GM18499 (cell line): ENCODE data around the gene SH2D3A.
"Not testable (repeated sequence)": the region's sequence is repeated elsewhere in the genome, so short reads cannot be mapped to it uniquely, and the experiment has no call there.

Experiments
- ATAC-seq: cut with Tn5 transposase; IDR thresholded peaks from one replicate; pipeline ENCODE4 v1.9.1; 2021; ENCODE audit warnings: moderate number of reproducible peaks; ENCODE audit not compliant: insufficient read depth, unreplicated experiment

The SH2D3A gene

DNA sequence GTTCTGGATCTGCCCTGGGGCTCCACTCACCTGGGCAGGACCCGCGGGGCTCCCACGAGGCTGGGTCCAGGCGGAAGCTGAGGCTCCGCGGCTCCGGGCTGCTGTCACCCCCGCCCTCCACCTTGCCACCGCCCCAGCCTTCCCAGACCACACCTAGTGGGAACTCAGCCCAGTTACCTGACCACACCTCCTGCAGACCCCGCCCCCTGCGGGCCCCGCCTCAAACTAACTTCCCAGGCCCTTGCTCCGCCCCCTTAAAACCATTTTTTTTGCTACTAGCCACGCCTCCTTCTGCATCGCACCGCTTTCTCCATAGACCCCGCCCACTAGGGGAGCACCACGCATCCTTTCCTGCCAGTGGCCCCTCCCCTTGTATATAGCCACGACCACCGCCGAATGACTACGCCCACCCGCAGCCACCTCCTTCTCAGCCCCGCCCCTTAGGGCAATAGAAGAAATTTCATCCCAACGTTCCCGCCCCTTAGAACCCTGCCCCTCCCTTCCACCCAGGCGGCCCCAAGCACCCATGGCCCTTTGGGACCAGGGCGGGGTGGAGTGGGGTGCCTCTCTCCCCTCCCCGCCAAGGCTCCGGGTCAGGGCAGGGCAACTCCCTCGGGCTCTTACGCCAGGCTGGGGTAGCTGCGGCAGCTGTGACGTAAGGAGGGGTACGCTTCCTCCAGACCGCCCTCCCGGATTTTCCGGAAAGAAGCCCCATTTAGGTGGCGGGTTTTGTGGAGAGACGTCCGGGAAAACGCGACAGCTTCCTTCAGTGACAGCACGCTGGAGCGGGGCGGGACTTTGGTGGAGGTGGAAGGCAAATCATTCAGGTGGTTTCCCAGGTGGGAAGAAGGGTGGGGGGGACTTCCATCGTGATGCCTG is at the start of gene SH2D3A:
Gene SH2D3A (minus strand): TSS at position 79 of the 879 bp plus-strand sequence. CDS start 3,687 bp downstream, outside the sequence.
- peak; percentile 45 for ATAC-seq

DNA sequence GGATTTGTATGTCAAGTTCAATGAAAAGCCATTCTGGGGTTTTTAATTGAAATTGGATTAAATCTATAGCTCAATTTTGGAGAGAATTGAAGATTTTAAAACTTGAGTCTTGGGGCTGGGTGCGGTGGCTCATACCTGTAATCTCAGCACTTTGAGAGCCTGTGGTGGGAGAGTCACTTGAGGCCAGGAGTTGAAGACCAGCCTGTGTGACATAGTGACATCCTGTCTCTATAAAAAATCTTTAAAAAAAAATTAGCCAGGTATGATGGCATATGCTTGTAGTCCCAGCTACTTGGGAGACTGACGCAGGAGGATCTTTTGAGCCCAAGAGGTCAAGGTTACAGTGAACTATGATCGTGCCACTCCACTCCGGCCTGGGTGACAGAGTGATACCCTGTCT is 46.4 kb upstream of the SH2D3A start:
- no peak for ATAC-seq

DNA sequence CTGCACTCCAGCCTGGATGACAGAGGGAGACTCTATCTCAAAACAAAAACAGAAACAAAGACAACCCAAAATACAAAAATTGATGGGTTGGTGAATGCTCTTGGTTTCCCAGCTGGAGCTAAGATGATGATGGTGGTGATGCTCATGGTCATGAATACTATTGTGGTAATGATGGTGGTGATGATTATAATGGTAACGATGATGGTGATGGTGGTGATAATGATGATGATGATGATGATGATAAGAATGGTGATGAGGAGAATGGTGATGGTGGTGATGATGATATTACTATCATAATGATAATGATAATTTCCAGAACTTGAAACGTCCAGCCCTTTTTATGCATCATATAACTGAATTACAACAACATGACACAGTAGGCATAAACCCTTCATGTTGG is 45.4 kb upstream of the SH2D3A start:
- ATAC-seq, result no peak

DNA sequence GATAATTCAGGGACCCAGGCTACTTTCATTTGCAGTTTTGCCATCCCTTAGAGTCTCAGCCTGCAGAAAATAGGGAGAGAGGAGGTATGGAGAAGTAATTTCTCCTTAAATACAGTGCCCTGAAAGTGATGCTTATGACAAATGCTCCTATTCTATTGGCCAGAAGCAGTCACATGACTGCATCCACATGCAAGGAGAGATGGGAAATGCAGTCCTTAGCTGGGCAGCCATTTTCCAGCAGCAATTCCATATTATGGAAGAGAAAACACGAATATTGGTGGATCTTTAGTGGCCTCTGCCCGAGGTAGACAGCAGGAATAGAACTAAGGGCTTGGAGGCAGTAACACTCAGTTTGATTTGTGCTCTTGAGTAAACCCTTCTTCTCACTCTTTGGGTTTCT is 44.7 kb upstream of the SH2D3A start:
- no peak for ATAC-seq

DNA sequence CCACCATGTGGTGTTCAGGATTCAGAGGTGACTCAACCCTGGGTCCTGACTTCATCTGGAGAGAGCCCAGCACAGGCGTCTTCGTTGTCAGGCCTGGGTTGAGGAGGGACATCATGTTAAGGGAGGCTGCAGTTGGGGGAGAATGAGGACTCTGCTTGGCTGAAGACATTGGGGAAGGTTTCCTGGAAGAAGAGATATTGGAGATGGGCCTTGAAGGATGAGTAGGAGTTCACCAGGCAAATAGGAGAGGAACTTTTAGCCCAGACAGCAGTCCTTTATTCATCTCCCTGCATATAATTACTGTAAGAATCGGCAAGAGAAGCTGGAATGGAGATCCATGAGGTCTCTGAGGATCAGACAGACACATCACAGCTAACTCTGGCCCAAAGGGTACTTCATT is 44.1 kb upstream of the SH2D3A start:
- ATAC-seq, result no peak

DNA sequence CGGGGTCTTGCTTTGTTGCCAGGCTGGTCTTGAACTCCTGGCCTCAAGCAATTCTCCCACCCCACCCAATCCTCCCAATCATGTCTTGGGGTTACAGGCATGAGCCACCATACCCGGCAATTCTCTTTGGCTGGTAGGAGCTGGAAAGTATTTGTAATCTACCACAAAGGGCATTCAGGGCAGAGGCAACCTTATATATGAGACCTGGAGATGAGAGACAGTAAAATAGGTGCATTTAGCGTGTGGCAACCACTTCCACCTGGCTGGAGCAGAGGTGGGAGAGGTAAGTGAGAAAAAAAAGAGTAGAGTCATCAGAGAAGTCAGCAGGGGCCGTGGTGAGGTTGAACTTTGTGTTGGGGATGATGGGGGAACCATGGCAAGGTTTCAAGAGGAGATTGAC is 42.0 kb upstream of the SH2D3A start:
- no peak for ATAC-seq

DNA sequence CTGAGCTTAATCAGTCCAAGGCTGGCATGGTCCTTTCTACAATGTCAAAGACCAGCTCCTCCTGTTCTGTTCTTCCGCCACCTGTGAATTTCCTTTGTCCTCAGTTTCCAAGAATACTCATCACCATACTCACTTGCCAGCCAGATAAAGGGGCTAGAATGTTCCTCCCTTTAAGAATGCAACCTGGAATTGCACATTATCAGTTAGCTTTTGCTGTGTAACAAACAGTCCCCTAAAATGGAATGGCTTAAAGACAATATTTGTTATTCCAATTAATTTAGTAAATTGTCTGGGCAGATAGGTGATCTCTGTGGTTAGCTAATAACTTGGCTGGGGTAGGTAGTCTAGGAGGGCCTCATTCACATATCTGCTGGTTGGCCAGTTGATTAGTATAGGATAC is 41.3 kb upstream of the SH2D3A start:
- no peak for ATAC-seq

DNA sequence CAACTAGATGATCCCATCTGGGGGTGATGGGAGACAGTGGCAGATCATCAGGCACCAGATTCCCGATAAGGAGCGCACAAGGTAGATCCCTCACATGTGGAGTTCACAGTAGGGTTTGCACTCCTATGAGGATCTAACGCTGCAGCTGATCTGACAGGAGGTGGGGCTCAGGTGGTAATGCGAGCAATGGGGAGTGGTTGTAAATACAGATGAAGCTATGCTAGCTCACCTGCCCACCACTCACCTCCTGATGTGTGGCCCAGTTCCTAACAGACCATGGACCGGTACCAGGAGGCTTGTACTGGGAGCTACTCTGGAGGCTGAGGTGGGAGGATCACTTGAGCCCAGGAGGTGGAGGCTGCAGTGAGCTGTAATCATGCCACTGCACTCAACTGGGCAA is 40.1 kb upstream of the SH2D3A start:
- ATAC-seq, result no peak

DNA sequence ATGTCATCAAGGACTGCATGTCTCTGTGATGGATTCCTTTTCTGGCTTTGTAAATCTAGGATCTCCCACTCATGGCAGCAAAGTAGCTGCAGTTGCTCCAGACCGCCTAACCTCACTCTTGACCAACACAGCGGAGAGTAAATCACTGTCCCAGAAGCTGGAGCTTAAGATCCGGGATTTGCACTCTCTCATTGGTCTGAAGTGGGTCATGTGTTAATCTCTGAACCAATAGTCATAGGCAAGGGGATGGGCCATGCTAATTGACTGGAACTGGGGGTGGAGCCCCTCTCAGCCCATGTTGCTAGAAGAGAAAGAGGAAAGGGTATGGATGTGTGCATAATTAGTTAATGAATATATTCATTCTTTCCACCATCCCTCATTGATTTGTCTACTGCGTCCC is 39.3 kb upstream of the SH2D3A start:
- no peak for ATAC-seq

DNA sequence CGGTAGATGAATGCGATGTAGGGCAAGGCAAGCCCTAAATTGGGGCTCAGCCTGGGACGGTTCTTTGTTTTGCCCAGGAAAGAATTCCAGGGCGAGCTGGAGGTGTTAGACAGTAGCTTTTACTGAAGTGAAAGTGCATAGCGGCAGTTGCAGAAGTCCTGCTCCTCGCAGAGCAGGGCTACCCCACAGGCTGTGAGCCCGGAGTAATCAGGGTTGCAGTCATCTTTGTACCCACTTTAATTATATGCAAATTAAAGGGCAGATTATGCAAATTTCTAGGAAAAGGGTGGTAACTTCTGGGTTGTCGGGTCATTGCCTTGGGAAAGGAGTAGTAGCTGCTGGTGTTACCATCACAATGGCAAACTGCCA is 35.8 kb upstream of the SH2D3A start:
- peak; percentile 18 for ATAC-seq

DNA sequence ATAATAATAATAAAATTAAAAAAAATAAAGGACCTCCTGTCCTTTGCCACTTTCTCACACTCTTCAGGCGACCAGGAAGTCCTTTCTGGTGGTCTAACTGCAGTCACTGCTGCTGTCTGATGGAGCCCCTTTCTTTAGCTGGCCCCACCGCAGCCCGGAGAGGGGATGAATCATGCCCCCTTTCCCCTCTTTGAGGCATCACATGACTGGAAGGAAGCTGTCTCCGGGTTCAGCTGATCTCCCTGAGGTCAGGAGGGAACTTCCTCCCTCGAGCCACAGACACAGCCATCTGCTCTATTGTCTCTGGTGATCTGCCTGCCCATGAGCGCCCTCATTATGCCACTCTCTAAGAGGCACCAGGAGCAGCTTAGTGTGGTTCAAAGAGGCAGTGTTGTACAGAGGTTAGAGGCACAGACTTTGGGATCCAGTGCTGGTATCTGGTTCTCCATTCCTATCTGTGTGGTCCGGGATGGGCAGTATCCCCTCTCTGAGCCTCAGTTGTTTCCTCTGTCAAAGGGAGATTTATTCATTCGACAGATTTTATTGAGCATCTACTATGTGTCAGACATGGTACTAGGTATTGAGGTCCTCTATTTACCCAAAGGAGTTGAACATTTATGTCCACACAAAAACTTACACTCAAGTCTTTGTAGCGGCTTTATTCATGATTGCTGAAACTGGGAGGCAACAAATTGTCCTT is 35.3 kb upstream of the SH2D3A start:
- peak; percentile 34 for ATAC-seq

DNA sequence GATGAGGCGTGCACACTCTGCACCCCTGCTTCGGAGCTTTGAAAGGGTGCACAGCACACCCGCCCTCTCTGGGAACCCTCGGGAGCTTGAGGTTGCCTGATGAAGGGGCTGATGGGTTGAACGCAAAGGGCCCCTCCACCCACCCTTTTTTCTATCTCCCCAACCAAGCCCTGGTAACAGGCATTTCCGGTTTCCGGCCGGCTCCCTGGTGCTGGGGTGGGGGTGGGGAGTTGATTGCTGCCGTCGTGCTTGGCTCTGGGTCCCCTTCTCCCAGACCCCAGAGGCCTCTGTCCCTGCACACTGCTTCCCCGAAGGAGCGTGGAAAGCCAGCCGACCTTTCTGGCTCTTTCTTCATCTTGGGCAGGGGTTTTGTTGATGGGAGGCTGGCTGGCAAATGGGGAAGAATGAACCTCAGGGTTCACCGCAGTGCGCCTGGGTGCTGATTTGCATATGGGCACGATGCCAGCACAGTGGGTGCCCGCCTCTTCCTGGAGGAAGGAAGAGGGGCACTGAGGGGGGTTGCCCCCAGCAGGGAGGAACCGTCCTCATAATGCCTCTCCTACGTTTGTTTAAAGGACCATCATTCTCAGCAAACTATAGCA is 34.4 kb upstream of the SH2D3A start:
- no peak for ATAC-seq

DNA sequence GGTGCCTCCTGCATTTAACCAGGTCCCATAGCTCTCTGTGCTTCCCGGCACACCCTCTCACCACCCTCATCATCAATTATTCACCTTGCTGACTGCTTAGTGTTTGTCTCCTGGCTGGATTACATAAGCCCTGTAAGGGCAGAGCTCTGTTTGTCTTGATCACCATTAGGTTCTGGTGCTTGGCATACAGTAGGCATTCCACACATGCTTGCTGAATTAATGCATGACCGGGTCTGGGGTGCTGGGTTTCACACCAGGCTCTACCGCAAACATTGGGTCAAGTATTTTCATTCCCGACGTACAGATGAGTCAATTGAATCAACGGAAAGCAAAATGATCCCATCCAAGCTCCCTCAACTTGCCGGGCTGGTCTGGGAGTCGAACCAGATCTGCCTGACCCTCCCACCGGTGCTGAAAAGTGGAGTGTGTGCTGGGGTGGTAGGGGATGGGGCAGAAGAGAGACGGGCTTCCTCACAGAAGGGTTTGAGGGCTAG is 33.8 kb upstream of the SH2D3A start:
- ATAC-seq, result no peak

DNA sequence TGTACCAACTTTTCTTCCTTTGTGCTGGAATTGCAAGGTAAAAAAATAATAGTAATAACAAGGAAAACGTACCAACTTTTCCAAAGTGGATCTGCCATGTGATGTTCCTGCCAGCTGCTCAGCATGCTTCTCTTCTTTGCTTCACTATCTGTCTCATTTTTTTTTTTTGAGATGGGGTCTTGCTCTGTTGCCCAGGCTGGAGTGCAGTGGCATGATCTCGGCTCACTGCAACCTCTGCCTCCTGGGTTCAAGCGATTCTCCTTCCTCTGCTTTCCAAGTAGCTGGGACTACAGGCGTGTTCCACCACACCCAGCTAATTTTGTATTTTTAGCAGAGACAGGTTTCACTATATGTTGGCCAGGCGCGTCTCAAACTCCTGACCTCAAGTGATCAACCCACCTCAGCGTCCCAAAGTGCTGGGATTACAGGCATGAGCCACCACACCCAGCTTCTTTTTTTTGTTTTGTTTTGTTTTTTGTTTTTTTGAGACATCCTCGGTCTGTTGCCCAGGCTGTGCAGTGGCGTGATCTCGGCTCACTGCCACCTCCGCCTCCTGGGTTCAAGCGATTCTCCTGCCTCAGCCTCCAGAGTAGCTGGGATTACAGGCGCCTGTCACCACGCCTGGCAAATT is 33.0 kb upstream of the SH2D3A start:
- ATAC-seq, result not testable (repeated sequence)

DNA sequence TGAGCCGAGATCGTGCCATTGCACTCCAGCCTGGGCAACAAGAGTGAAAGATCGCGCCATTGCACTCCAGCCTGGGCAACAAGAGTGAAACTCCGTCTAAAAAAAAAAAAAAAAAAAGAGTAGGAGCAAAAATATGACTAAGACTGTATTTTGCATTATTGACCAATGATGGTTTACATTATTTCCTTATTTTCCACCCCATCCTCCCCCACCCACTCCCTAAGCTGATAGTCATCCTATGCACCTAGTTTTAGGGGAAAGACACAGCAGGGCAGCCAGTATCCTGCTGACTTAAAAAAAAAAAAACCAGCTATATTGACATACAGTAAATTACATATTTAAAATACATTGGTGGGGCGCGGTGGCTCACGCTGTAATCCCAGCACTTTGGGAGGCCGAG is 30.4 kb upstream of the SH2D3A start:
- ATAC-seq, result no peak

DNA sequence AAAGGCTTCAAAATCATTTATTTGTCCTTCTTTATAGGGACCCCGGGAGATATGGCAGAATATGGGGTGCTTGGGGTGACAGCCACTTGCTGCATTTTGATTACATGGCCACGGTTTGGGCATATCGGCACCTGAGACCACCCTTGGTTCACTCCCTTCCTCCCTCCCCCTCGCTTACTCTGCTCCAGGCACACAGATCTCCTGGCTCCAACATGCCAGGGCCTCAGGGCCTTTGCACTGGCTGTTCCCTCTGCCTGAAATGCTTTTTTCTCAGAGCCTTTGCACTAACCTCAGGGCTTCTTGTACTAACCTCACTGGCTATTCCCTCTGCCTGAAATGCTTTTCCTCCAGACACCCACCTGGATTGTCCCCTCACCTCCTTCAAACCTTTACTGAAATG is 29.0 kb upstream of the SH2D3A start:
- no peak for ATAC-seq

DNA sequence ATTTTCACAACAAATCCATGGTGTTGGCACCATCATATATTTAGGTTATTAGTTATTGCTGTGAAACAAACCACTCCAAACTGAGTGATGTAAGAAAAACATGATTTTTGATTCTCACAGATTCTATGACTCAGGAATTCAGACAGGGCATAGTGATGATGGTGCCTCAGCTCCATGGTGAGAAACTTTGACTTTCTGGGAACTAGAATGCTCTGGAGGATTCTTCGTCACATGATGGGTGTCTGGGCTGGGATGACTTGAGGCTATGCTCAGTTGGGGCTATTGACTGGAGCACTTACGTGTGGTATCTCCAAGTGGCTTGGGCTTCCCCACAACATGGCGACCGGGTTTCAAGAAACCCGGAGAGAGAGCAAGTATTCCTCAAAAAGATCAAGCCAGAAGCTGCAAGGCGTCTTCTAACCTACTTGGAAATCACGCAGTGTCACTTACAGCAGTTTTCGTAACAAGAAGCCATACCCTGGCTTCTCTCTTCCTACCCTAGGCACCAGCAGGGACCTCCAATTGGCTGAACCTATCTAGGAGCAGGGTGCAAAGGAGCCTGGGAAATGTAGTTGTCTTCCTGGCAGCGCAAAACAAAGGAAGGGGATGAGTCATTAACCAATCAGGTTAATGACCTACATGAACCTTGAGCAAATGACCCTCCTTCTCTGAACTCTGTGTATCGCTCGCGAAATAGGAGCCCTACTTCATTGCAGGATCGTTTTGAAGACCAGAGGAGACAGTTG is 27.6 kb upstream of the SH2D3A start:
- ATAC-seq, result no peak

DNA sequence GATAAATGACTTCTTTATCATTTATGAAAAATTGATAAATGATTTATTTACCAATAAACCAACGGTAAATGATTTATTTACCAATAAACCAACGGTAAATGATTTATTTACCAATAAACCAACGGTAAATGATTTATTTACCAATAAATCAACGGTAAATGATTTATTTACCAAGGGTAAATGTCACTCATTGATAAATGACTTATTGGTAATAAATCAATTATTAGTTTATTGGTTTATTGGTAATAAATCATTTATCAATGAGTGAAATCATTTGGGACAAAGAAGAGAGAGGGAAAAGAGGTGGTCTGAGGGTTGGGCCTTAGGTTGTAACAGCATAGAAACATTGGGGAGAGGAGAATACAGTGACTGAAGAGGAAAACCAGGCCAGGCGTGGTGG is 26.7 kb upstream of the SH2D3A start:
- no peak for ATAC-seq

DNA sequence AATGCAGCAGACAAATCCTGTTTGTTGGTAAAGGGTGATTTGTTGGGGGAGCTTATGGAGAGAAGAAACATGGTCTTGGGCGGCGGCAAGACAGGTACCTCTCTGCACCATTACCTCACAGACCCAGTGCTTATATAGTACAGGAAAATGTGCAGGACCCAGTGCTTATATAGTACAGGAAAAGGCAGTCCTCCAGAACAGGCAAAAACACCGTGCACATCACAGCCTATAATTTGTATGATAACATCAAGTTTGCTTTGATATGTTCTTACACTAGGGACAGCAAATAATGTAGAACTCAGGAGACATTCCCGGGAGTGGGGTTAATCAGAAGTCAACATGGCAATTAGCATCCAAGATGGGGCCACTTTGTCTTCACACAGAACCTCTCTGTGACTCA is 26.2 kb upstream of the SH2D3A start:
- no peak for ATAC-seq

DNA sequence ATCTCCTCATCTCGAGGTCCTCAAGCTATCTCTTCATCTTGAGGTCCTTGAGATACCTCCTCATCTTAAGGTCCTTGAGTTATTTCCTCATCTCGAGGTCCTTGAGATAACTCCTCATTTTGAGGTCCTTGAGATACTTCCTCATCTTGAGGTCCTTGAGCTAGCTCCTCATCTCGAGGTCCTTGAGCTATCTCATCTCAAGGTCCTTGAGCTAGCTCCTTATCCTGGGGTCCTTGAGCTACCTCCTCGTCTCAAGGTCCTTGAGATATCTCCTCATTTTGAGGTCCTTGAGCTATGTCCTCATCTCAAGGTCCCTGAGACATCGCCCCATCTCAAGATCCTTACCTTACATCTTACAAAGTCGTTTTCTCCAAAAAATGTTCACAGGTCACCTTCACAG is 24.0 kb upstream of the SH2D3A start:
- no peak for ATAC-seq
